Endodermal cell (in vitro differentiated cells): ENCODE data around the gene RAP1GAP2. TPM values are rescaled to one million over a fixed set of nuclear protein-coding genes. Genes with fewer than 3 reads are reported as not detected.

ENCODE experiments used
- DNase-seq: peaks from one replicate; pipeline ENCODE4 v3.0.0-alpha.2; 2017
- H3K27ac ChIP-seq: 2 replicates; pipeline ENCODE4 v1.5.1; 2013; ENCODE audit warnings: mild to moderate bottlenecking, low read depth, low read length, moderate library complexity
- H3K27me3 ChIP-seq: 2 replicates; pipeline ENCODE4 v1.6.1; 2013; ENCODE audit warnings: mild to moderate bottlenecking, low read length, moderate library complexity; ENCODE audit not compliant: insufficient read depth, control insufficient read depth, poor library complexity, severe bottlenecking
- H3K36me3 ChIP-seq: 2 replicates; pipeline ENCODE4 v1.7.0; 2013; ENCODE audit warnings: mild to moderate bottlenecking, low read length, moderate library complexity; ENCODE audit not compliant: control insufficient read depth, insufficient read depth
- H3K4me1 ChIP-seq: one replicate; pipeline ENCODE4 v1.7.0; 2013; ENCODE audit warnings: low read length; ENCODE audit not compliant: control insufficient read depth, insufficient read depth
- H3K4me3 ChIP-seq: 2 replicates; pipeline ENCODE4 v1.5.1; 2013; ENCODE audit warnings: mild to moderate bottlenecking, low read length, moderate library complexity
- H3K9ac ChIP-seq: 2 replicates; pipeline ENCODE4 v1.6.1; 2013; ENCODE audit warnings: mild to moderate bottlenecking, low read length, moderate library complexity; ENCODE audit not compliant: poor library complexity, severe bottlenecking; ENCODE audit errors: extremely low read depth
- H3K9me3 ChIP-seq: 2 replicates; pipeline ENCODE4 v1.6.1; 2013; ENCODE audit warnings: mild to moderate bottlenecking, low read length, moderate library complexity; ENCODE audit not compliant: control insufficient read depth
- H3K27ac Mint-ChIP-seq: 2 replicates; pipeline ENCODE4 v1.8.0; 2020; ENCODE audit warnings: mixed read lengths
- H3K27me3 Mint-ChIP-seq: 2 replicates; pipeline ENCODE4 v1.8.0; 2021; ENCODE audit warnings: mild to moderate bottlenecking, mixed read lengths; ENCODE audit not compliant: insufficient read depth
- H3K36me3 Mint-ChIP-seq: 2 replicates; pipeline ENCODE4 v1.8.0; 2020; ENCODE audit warnings: low read depth, mixed read lengths
- H3K4me1 Mint-ChIP-seq: 2 replicates; pipeline ENCODE4 v1.8.0; 2020; ENCODE audit warnings: mixed read lengths
- H3K4me3 Mint-ChIP-seq: 2 replicates; pipeline ENCODE4 v1.8.0; 2020; ENCODE audit warnings: mild to moderate bottlenecking, moderate library complexity, mixed read lengths
- H3K9me3 Mint-ChIP-seq: 2 replicates; pipeline ENCODE4 v1.8.0; 2020; ENCODE audit warnings: mild to moderate bottlenecking, mixed read lengths
- CTCF ChIP-seq: fragments of 200-600 bp; sonication (generic); conservative IDR thresholded peaks from 2 replicates; pipeline ENCODE4 v1.5.0; 2021; ENCODE audit warnings: antibody characterized with exemption, mild to moderate bottlenecking
- WGBS, 2 experiments: methylation state at CpG; one replicate each; pipeline versions ENCODE4 v1.1.5 to v1.1.7; 2013; ENCODE audit warnings: missing lambda C conversion rate in 2 of 2, mixed read lengths in 1 of 2; ENCODE audit not compliant: insufficient coverage in 1 of 2, insufficient read length in 1 of 2; 5-methylcytosine and 5-hydroxymethylcytosine counted together
- total RNA-seq, 2 donors: library from RNA; stranded (reverse); fragmentation: NEBNext Ultra II Directional in 1 of 2; extraction: Animal tissue kit (Norgen Biotek cat#: 25700) in 1 of 2; gene quantifications; 2 replicates in 1 of 2; 3 replicates in 1 of 2; pipeline ENCODE4 v1.2.1, GENCODE V29; 2021

The RAP1GAP2 gene
- total RNA-seq, 2 donors from 2014 or later, result 18.0 to 44.3 TPM

GRCh38 chr17:2898255-2898926 lies 102.2 kb downstream of the RAP1GAP2 start:
- no peaks in the 10 kb centered on the region for H3K27me3 Mint-ChIP-seq
- no peak overlapping the region for H3K4me3 Mint-ChIP-seq
- 89 to 93% methylated on average over 14 to 15 of the region's 15 CpGs for WGBS, 2 experiments
- H3K27ac ChIP-seq, result no peak overlapping the region
- H3K4me3 ChIP-seq, result no peak overlapping the region
- no peak overlapping the region for H3K9ac ChIP-seq
- no peaks in the 10 kb centered on the region for H3K36me3 ChIP-seq
- no peaks in the 10 kb centered on the region for H3K9me3 ChIP-seq
- H3K4me1 ChIP-seq, result no peaks in the 10 kb centered on the region
- peak overlapping the region; percentile 56 for H3K27ac Mint-ChIP-seq
- no peaks in the 10 kb centered on the region for H3K27me3 ChIP-seq
- no peak for TF ChIP-seq CTCF
- peaks cover 9% of the 10 kb centered on the region for H3K4me1 Mint-ChIP-seq
- DNase-seq, result no peak
- H3K9me3 Mint-ChIP-seq, result peaks cover 5% of the 10 kb centered on the region
- H3K36me3 Mint-ChIP-seq, result peaks cover 23% of the 10 kb centered on the region

- Mint-ChIP-seq H3K36me3 (peaks cover 20% of the 10 kb centered on the region), H3K9me3 (peaks cover 5% of the 10 kb centered on the region), H3K27me3 (no peaks in the 10 kb centered on the region), H3K27ac (no peak overlapping the region), H3K4me1 (peaks cover 13% of the 10 kb centered on the region), H3K4me3 (no peak overlapping the region)
- Histone ChIP-seq H3K27me3 (no peaks in the 10 kb centered on the region), H3K9me3 (no peaks in the 10 kb centered on the region), H3K4me1 (no peaks in the 10 kb centered on the region), H3K27ac (no peak overlapping the region), H3K4me3 (no peak overlapping the region), H3K9ac (no peak overlapping the region), H3K36me3 (no peaks in the 10 kb centered on the region)
- DNase-seq, result no peak
- WGBS, 2 experiments, result 88 to 91% methylated on average over 6 to 9 of the region's 9 CpGs
- no peak for TF ChIP-seq CTCF
Measured at GRCh38 chr17:2899906-2900305, 103.7 kb downstream of the RAP1GAP2 start.

- 93 to 94% methylated on average over 5 to 9 of the region's 9 CpGs for WGBS, 2 experiments
Measured at GRCh38 chr17:2900842-2901241, 104.6 kb downstream of the RAP1GAP2 start.

More at GRCh38 chr17:2900842-2901241, 104.6 kb downstream of the RAP1GAP2 start:
- H3K9me3 ChIP-seq, result no peaks in the 10 kb centered on the region
- no peak overlapping the region for H3K9ac ChIP-seq
- no peaks in the 10 kb centered on the region for H3K4me1 ChIP-seq
- Mint-ChIP-seq H3K27me3 (no peaks in the 10 kb centered on the region), H3K4me1 (peaks cover 13% of the 10 kb centered on the region), H3K36me3 (peaks cover 27% of the 10 kb centered on the region), H3K27ac (no peak overlapping the region), H3K9me3 (peaks cover 5% of the 10 kb centered on the region), H3K4me3 (no peak overlapping the region)
- H3K27me3 ChIP-seq, result no peaks in the 10 kb centered on the region
- H3K27ac ChIP-seq, result no peak overlapping the region
- no peaks in the 10 kb centered on the region for H3K36me3 ChIP-seq
- DNase-seq, result no peak
- no peak for TF ChIP-seq CTCF
- no peak overlapping the region for H3K4me3 ChIP-seq
